Activated T-cell treated with anti-CD3 and anti-CD28 coated beads for 4 hours (primary cell): ENCODE measurements around the gene INPP5A.
"Not testable (repeated sequence)": the region's sequence is repeated elsewhere in the genome, so short reads cannot be mapped to it uniquely, and the experiment has no call there.

Experiments
- DNase-seq: peaks from one replicate; pipeline ENCODE4 v3.0.0-alpha.2; 2020

The INPP5A gene

DNA sequence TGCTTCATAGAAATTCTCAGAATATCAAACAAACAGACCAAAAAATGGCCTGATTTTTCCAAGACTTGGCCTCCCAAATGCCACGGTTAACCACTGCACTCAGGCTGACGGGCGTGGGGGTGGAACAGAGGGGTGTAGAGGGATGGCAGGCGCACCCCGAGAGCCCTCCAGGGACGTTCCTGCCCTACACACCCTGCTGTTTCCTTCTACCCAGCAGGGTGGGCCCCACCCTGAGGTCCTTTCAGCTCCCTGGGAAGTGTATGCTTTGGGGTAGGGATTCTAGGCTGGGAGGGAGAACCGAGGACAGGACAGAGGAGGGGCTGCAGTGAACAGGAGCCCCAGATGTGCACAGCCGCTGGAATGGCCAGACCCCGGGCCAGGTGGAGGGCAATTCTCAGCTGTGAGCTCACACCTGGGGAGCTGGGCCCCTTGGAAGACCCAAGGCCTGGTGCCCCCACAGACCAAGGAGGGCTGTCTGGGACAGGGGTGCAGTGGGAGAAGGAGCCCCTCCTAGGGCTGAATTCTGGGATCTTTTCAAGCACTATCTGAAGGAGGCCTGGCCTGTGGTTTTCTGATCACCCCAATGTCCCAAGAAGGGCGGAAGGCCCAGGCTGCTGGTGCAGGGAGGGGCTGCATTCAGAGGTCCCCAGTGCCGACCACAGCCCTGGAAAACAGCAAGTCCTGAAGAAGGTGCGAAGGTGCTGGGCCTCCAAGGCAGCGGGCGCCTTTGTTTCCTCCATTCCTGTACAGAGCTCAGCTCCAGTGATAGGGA, 32.9 kb upstream of the INPP5A start:
- no peak for DNase-seq

DNA sequence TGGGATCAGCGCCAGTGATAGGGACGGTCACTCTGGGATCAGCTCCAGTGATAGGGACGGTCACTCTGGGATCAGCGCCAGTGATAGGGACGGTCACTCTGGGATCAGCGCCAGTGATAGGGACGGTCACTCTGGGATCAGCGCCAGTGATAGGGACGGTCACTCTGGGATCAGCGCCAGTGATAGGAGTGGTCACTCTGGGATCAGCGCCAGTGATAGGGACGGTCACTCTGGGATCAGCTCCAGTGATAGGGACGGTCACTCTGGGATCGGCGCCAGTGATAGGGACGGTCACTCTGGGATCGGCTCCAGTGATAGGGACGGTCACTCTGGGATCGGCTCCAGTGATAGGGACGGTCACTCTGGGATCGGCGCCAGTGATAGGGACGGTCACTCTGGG, 32.0 kb upstream of the INPP5A start:
- not testable (repeated sequence) for DNase-seq

DNA sequence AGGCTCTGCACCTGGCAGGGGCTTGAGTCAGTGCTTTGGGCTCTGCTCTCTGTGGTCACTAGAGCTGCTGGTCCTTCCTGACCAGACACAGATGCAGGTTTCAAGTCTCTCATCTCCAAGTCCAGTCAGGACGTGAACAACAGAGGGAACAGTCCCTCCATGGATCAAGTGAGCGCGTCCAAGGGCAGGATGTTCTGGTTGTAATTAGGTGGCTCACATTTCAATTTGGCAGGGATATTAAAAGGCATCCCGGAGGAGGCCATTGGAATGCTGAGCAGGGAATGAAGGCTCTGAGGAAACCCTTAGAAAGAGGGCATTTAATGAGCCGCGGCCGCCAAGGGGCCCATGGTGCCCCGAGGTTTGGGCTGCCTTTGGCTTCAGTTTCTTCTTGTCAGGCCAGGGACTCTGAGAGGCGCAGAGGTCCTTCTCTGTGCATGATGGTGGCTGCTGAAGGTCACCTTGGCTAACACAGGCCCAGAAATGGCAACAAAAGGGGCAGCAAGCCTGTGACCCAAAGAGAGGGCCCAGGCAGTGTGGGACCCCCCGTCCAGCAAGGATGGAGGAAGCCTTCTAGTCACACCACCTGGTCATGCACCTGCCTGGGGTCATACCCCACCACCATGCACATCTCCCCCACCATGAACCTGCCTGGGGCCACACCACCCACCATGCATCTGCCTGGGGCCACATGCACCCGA, 30.7 kb upstream of the INPP5A start:
- DNase-seq = no peak

DNA sequence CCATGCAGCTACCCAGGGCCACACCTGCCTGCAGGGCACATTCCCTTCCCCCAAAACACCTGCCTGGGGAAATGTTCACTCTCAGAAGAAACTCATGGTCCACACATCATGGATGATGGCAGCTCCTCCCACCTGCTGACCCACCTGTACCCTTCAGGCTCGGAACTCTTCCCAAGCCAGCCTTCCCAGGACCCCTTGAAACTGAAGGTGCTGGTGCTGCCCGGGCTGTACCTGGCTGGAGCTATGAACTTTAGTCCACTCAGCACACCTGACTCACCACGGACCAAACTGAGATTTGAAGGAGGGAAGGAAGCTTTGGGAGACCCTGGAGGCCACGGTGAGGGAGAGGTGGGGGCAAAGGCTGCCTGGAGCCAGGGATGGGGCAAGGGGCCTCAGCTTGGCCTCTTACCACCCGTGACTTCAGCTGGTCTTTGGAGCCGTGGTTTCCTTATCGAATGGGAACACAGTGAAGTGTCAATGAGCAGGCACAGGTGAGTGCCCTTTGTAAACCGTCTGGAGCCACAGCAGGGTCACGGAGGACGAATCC, 30.1 kb upstream of the INPP5A start:
- DNase-seq = no peak

DNA sequence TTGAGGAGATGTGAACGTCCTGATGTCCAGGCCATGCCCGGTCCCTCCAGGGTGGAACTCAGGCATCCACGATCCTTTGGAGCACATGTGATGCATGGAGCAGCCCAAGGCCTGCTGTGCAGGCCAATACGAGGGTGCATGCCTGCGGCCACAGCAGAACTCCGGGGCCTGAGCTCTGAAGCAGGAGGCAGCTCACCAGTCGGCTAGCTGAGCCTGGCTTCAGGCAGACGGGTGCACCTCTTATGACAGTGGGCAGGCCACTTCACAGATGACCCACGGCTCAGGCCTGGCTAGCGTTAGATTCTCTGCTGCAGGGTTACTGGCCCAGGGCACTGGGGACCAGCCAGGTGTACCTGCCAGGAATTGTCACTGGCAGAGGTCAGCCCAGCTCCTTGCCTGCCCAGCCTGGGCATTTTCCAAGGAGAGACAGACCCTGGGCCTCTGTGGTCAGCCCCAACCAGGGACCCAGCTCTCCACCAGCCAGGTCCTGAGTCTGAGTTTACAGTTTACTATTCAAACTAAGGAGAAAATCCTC, 29.6 kb upstream of the INPP5A start:
- no peak for DNase-seq

DNA sequence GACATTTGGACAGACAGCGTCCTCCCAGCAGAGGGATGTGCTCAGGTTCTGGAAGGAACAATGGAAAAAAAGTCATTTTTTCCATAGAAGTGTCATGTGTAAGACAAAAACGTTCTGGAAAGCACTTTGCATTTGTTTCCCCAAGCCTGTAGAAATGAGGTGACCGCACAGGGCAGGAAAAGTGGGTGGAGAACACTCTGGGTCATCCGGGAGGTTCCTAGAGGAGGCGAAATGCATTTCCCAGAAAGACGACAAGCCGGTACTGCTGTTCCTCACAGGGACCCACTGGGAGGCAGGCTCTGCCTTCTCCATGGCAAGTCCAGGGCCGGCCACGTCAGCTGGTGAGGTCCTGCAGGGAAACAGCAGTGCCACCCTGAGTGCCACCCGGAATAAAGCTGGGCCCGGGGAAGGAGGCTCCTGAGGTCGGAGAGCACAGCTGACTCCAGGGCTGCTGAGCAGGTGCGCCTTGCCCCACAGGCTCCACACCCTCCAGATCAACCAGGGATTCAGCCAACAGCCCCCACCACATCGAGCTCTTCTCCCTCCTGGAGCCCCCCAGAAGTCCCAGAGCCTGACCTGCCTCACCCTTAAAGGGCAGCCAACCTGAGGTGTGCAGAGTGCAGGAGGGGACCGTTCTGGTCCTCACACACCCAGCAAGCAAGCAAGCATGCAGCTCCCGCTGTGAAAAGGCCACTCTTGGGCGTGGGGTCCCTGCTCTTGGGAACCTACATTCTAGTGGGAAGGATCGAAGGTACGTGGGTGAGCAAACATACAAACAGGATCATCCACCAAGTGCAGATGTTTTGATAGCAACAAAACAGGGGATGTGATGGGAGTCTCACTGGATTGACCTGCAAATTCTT, 28.8 kb upstream of the INPP5A start:
- no peak for DNase-seq

DNA sequence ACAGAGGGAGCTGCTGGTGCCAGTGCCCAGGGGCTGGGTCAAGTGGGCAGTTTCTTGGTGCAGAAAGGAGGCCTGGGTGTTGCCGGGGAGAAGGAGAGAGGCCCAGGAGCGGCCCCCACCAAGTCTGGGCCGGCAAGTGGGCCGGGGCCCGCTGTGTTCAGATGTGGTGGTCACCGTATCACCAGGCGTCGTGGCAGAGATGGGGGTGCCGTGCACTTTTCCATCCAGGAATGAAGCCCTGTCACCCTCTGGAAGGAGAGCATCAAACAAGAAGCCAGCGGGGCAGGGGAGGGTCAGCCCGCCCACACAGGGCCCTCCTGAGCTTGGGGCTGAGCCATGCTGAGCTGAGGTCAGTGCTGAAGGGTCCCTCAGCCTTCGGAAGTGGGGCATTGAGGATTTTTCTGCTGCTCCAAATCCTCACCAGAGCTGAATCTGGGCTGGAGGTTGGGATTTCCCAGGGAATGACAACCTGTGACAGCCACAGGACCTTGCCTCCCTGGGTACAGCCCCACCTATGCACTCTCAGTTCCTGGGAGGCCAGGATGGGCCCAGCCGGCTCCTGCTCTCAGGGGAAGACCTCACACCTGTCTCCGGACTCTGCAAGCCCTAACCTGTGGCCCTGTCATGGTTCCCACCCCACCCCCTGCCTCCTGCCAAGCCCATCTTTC, 27.9 kb upstream of the INPP5A start:
- no peak for DNase-seq

DNA sequence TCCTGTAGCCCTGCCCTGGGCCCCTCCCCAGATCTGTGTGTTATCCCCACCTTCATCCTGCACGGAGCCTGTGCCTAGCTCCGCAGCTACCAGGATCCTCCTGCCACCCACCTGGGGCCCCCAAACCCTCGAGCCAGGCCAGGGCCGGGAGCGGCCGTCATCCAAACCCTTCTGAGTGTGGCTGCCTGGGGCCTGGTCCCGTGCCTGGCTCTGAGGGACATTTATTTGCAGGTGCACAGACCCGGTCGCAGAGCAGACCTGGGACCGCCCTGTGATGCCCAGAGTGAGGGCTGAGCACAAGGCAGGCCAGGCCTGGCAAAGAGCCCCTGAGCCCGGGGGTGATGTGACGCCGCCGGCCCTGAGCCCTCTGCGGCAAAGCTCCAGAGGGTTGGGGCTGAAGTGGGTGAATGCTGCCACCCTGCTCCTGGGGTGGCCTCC, 27.4 kb upstream of the INPP5A start:
- no peak for DNase-seq

DNA sequence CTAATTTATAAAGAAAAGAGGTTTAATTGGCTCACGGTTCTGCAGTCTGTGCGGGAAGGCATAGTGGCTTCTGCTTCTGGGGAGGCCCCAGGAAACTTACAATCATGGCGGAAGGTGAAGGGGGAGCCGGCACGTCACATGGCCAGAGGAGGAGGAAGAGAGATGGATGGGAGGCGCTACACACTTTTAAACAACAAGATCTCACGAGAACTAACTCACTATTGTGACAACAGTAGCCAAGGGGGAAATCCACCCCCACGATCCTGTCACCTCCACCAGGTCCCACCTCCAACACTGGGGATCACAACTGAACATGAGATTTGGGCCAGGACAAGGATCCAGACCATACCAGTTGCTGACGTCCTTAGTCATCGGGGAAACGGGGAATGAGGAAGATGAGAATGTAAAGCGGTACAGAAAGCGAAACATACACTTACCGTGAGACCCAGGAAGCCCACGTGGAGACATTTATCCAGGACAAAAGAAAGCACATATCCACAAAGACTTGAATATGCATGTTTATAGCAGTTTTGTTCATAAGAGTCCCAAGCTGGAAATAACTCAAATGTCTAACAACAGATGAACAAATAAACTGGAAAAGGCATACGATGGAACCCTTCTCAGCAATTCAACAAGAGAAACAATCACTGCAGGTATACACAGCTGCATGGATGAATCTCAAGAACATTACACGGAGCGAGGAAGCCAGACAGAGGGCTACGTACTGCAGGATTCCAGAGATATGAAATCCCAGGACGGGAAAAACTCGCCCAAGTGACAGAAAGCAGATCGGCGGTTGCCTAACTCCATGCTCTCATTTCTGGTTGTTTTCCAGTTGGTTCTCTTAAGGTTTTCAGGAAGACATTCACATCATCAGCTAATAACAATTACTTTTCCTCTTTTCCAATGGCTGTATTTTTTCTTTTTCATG, 26.2 kb upstream of the INPP5A start:
- DNase-seq = no peak

DNA sequence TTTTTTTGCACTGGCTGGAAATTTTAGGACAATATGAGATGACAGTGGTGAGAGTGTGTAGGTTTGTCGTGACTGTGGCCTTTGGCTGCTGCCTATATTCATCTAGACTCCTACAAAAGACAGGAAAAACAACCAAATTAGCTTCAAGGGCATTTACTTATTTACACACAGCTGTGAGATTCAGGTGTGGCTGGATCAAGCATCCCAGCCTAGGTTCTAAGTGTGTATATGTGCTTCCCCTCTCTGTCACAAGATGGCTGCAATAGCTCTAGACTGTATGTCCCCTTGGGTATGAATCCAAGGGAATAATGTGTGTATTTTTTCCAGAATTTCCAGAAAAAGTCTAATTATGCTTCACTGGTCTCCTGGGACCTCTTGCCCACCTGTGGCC, 25.5 kb upstream of the INPP5A start:
- no peak for DNase-seq

DNA sequence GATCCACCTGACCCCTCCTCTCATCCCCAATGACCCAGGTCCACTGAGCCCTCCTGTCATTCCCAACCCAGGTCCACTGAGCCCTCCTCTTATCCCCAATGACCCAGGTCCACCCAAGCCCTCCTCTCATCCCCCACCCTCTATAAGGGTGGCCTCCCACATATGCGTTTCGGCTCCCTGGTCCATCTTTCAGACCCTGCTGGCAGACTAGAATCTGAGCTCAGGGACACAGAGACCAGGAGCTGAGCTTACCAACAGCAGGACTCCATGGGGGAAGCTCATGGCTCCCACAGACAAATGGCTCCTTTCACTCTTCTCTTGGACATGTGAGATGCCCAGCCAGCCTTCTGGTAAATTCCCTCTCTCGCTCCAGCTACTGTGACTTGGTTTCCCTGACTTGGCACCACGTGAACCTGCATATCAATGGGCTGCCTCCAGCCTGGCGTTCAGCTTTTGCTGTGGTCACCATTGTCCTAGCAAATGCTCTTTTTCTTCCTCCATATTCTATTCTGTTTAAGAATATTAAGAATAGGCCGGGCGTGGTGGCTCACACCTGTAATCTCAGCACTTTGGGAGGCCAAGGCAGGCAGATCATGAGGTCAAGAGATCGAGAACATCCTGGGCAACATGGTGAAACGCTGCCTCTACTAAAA, 24.8 kb upstream of the INPP5A start:
- no peak for DNase-seq

DNA sequence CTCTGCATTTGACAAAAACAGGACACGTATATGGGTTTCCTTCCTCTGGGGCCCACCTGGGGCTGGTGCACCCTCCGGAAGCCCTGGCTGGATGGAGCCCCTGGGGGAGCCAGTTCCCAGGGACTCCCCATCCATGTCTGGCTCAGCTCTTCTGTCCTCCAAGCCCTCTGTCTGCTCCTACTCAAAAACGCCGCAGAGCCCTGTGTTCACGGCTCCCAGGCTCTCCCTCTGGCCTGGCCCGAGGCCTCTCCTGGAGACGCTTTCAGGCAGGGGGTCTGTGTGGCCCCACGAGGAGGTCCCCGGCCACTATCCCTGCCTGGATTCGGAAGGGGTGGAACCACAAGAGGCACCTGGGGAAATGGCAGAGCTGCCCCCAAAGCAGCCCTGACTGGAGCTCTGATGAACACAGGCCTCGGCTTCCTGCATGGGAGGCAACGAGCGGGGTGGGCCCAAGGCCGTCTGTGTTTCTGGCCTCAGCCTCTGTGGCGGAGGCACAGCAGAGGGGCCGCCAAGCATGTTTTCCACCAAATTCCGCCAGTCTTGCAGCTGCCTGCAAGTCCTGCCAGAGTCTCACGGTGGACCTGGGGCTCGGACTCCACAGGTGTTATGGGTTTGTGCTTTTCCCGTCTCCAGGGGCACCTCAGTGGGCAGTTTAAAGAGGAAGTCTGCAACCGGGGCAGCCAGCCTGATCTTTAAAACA, 22.6 kb upstream of the INPP5A start:
- DNase-seq = no peak

DNA sequence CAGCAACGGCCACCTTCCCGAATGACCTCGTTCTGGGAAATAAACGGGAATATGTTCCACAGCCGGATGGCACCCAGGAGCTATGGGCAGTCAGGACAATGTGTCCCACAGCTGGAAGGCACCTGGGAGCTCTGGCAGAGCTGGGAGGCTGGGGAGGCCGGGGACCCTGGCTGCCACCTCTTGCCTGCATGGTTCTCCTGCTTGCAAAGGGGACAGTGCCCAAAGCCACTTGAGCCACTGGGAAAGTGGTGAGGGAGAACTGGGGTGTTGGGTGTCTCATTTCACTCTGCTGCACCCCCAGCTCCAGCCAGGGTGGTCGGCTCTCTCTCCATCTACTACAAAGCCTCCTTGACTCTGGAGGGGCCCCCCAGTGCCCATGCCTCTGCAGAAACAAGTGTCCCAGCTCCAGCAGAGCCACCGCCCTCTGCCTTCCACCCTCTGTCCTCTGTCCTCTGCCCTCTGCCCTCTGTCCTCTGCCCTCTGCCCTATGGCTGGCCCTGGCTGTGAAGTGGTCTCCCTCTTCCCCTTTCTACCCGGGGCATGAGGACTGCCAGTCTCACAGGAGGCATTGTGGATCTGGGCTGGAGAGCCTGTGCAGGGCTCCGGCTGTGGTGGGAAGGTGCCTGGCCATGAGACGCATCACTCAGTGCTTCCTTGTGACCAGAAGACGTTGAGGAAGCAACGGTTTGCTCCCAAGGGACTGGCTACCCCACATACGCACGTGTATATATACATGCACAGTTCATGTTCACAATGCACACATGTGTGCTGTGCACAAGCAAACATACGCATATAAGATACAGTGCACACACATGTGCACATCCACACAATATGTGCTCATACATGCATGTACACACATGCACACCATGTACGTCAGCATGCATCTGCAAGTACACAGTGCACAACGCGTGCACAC, 21.5 kb upstream of the INPP5A start:
- no peak for DNase-seq

DNA sequence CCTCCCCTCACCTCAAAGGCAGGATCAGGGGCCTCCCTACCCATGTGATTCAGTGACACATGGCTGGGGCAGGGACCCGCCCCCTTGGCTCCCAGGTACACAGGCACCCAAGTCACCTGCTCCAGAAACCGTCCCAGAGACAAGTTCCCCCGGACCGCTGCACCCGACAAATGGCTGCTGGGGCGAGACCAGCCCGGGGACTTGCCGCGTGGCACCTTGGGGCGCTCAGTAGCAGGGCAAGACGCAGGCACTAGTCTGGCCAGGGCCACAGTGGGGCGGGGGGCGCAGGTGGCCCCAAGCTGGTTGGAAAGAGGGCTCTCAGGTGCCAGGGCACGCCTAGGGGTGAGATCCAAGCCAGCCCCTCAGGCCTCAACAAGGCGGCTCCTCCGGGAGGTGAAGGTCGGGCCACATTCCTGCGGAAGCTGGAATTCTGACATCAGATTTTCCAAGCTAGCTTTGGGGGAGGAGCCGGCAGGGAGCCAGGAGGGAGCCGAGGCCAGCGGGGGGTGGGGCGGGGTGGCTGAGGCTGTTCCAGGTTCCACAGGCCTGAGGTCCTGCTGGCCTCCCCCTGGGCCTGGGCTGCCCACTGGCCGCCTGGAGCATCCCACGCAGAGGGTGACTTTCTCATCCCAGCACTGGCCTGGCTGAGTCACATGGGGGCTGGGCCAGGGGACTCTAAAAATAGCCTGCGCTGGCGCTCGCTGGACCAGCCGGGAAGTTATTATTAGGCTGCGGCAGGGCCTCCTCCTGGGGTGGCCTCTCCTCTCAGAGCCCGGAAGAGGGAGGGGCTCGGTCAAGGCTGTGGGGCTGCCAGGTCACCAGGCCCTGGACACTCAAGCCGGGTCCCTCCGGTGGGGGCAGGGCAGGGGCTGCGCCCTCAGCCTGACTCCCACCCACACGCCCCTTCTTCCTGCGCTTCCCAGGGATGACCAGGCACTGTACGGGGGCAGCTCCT, 20.5 kb upstream of the INPP5A start:
- DNase-seq = no peak

DNA sequence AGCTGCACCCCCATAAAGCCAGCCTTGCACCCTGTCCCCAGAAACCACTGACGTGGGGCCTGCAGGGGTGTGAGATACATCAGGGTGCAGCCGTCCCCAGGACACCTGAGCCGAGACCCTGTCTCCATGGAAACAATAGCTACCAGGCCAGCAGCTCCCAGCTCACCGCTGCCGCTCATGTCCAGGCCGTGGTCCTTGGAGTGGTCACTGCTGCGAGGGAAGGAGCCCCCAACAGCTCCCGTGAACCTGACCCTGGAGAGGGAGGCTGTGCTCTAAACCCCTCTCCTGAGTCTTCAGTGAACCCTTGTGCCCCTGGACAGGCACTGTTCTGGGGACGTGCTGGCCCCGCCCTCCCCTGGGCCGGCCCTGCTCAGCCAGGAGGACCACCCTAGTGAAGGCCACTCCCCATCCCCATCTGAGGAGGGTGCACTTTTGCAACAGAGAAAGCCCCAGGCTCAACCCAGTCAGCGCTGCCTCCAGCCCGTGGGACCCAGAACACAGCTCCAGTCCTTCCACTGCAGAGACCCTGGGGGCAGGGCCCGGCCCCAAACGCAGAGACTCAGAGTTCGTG, 19.6 kb upstream of the INPP5A start:
- no peak for DNase-seq

DNA sequence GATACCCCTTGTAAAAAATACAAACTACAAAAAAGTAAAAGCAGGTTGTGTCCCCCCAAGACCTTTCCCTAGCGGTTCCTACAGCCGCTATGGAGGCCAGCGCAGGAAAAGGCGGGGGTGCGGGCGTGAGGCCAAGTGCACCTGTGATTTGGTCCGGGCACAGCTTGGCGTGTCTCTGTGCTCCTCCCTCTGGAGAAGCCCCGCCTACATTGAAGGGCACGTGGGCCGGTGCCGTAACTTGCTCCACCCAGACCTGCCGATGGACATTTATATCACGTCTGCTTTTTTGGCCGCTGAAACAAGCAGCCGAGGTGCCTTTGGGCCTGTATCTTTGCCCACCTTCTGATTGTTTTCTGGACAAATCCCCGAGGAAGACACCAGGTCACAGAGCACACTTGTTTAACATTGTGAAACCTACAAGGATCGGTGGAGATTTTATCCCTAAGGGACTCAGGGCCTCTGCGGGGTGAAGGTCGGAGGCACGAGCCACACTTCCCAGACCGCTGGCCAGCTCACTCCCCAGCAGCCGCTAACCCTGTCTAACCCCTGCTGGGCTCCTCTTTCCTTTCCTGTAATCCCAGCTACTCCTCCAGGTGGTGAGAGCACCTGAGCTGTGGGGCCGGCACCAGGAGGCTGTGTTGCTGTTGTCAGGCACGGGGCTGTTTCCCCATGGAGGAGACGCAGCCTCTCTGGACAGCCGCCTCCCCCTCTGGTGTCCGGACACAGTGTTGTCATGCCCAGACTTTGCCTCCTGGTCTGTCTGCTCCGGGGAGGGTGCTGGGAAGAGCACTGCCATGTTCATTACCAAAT, 18.8 kb upstream of the INPP5A start:
- DNase-seq = no peak
